ENCODE data around the gene RNU1-4.
"Not testable (repeated sequence)": the region's sequence is repeated elsewhere in the genome, so short reads cannot be mapped to it uniquely, and the experiment has no call there.

RNU1-4 gene

GRCh38 chr1:16700138-16700895, 40.0 kb upstream of the RNU1-4 start:
- not testable (repeated sequence) for H3K9me3 ChIP-seq (ENCODE audit: control insufficient read depth in 2 of 2, low read length in 2 of 2); H3K27me3 ChIP-seq (ENCODE audit: control insufficient read depth in 2 of 2, insufficient read depth in 2 of 2, low read length in 2 of 2); H3K9ac ChIP-seq (ENCODE audit: low read depth in 1 of 2, low read length in 2 of 2); H3K4me1 ChIP-seq (ENCODE audit: control insufficient read depth in 2 of 2, insufficient read depth in 2 of 2, low read length in 2 of 2); H3K36me3 ChIP-seq (ENCODE audit: control insufficient read depth in 2 of 2, insufficient read depth in 2 of 2, low read length in 2 of 2); H3K4me3 ChIP-seq (ENCODE audit: low read length in 2 of 2); H3K27ac ChIP-seq (ENCODE audit: low read depth in 2 of 2, low read length in 2 of 2)

GRCh38 chr1:16701189-16701588, 39.1 kb upstream of the RNU1-4 start:
- H3K27ac ChIP-seq (ENCODE audit: low read depth in 2 of 2, low read length in 2 of 2); H3K36me3 ChIP-seq (ENCODE audit: control insufficient read depth in 2 of 2, insufficient read depth in 2 of 2, low read length in 2 of 2); H3K9me3 ChIP-seq (ENCODE audit: control insufficient read depth in 2 of 2, low read length in 2 of 2); H3K4me3 ChIP-seq (ENCODE audit: low read length in 2 of 2); H3K27me3 ChIP-seq (ENCODE audit: control insufficient read depth in 2 of 2, insufficient read depth in 2 of 2, low read length in 2 of 2); H3K4me1 ChIP-seq (ENCODE audit: control insufficient read depth in 2 of 2, insufficient read depth in 2 of 2, low read length in 2 of 2); H3K9ac ChIP-seq (ENCODE audit: low read depth in 1 of 2, low read length in 2 of 2): not testable (repeated sequence)

- not testable (repeated sequence) for H3K4me1 ChIP-seq (ENCODE audit: control insufficient read depth in 2 of 2, insufficient read depth in 2 of 2, low read length in 2 of 2); H3K36me3 ChIP-seq (ENCODE audit: control insufficient read depth in 2 of 2, insufficient read depth in 2 of 2, low read length in 2 of 2); H3K4me3 ChIP-seq (ENCODE audit: low read length in 2 of 2); H3K9me3 ChIP-seq (ENCODE audit: control insufficient read depth in 2 of 2, low read length in 2 of 2); H3K27me3 ChIP-seq (ENCODE audit: control insufficient read depth in 2 of 2, insufficient read depth in 2 of 2, low read length in 2 of 2); H3K27ac ChIP-seq (ENCODE audit: low read depth in 2 of 2, low read length in 2 of 2); H3K9ac ChIP-seq (ENCODE audit: low read depth in 1 of 2, low read length in 2 of 2)
Observed at GRCh38 chr1:16702280-16702679, 38.0 kb upstream of the RNU1-4 start.

- H3K9me3 ChIP-seq (ENCODE audit: control insufficient read depth in 2 of 2, low read length in 2 of 2); H3K36me3 ChIP-seq (ENCODE audit: control insufficient read depth in 2 of 2, insufficient read depth in 2 of 2, low read length in 2 of 2); H3K27ac ChIP-seq (ENCODE audit: low read depth in 2 of 2, low read length in 2 of 2); H3K4me3 ChIP-seq (ENCODE audit: low read length in 2 of 2); H3K9ac ChIP-seq (ENCODE audit: low read depth in 1 of 2, low read length in 2 of 2); H3K4me1 ChIP-seq (ENCODE audit: control insufficient read depth in 2 of 2, insufficient read depth in 2 of 2, low read length in 2 of 2); H3K27me3 ChIP-seq (ENCODE audit: control insufficient read depth in 2 of 2, insufficient read depth in 2 of 2, low read length in 2 of 2): not testable (repeated sequence)
Observed at GRCh38 chr1:16703141-16703540, 37.2 kb upstream of the RNU1-4 start.

DNA sequence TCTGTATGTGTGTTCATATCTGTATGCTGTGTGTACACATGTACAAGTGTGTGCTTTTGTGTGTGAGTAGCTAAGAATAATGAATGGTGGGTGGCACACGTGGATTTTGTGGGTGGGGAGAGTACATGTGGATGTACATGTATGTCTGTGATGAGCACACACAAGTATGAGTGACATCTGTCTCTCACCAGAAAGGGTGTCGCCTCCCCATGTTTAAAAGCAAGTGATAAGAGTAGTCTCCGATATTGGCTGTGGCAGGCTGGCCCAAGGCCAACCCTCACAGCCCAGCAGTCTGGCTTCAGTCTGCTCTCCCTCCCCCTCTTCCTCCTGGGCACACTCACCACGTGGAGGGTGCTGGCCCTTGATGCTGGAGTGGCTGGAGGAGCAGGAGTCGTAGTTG, 36.7 kb upstream of the RNU1-4 start:
- H3K27me3 ChIP-seq (ENCODE audit: control insufficient read depth in 2 of 2, insufficient read depth in 2 of 2, low read length in 2 of 2); H3K36me3 ChIP-seq (ENCODE audit: control insufficient read depth in 2 of 2, insufficient read depth in 2 of 2, low read length in 2 of 2); H3K4me1 ChIP-seq (ENCODE audit: control insufficient read depth in 2 of 2, insufficient read depth in 2 of 2, low read length in 2 of 2); H3K4me3 ChIP-seq (ENCODE audit: low read length in 2 of 2); H3K9me3 ChIP-seq (ENCODE audit: control insufficient read depth in 2 of 2, low read length in 2 of 2); H3K9ac ChIP-seq (ENCODE audit: low read depth in 1 of 2, low read length in 2 of 2); H3K27ac ChIP-seq (ENCODE audit: low read depth in 2 of 2, low read length in 2 of 2): not testable (repeated sequence)

- not testable (repeated sequence) for H3K27ac ChIP-seq (ENCODE audit: low read depth in 2 of 2, low read length in 2 of 2); H3K9ac ChIP-seq (ENCODE audit: low read depth in 1 of 2, low read length in 2 of 2); H3K9me3 ChIP-seq (ENCODE audit: control insufficient read depth in 2 of 2, low read length in 2 of 2); H3K36me3 ChIP-seq (ENCODE audit: control insufficient read depth in 2 of 2, insufficient read depth in 2 of 2, low read length in 2 of 2); H3K4me3 ChIP-seq (ENCODE audit: low read length in 2 of 2); H3K4me1 ChIP-seq (ENCODE audit: control insufficient read depth in 2 of 2, insufficient read depth in 2 of 2, low read length in 2 of 2); H3K27me3 ChIP-seq (ENCODE audit: control insufficient read depth in 2 of 2, insufficient read depth in 2 of 2, low read length in 2 of 2)
Observed at GRCh38 chr1:16704076-16704475, 36.2 kb upstream of the RNU1-4 start.

GRCh38 chr1:16704502-16705100, 35.7 kb upstream of the RNU1-4 start:
- H3K36me3 ChIP-seq (ENCODE audit: control insufficient read depth in 2 of 2, insufficient read depth in 2 of 2, low read length in 2 of 2); H3K9ac ChIP-seq (ENCODE audit: low read depth in 1 of 2, low read length in 2 of 2); H3K27me3 ChIP-seq (ENCODE audit: control insufficient read depth in 2 of 2, insufficient read depth in 2 of 2, low read length in 2 of 2); H3K4me1 ChIP-seq (ENCODE audit: control insufficient read depth in 2 of 2, insufficient read depth in 2 of 2, low read length in 2 of 2); H3K27ac ChIP-seq (ENCODE audit: low read depth in 2 of 2, low read length in 2 of 2); H3K9me3 ChIP-seq (ENCODE audit: control insufficient read depth in 2 of 2, low read length in 2 of 2); H3K4me3 ChIP-seq (ENCODE audit: low read length in 2 of 2): not testable (repeated sequence)

DNA sequence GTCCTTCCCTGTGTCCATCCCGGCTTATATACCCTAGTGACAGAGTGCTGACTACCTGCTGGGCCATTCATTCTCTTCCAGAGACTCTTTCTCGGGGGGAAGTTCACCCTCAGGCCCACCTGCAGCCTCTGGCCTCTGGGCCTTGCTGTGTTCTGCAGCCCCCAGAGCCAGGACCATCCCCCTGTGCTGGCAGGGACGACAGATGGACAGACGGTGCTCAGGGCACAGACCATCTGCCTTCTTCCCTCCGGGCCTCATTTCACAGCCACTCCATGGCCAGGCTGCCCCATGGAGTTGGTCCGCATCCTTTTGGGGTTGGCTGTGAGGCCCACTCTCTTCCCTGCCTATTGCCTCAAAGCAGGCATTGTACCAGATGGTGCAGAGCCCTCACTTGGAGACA, 34.0 kb upstream of the RNU1-4 start:
- not testable (repeated sequence) for H3K36me3 ChIP-seq (ENCODE audit: control insufficient read depth in 2 of 2, insufficient read depth in 2 of 2, low read length in 2 of 2); H3K27me3 ChIP-seq (ENCODE audit: control insufficient read depth in 2 of 2, insufficient read depth in 2 of 2, low read length in 2 of 2); H3K27ac ChIP-seq (ENCODE audit: low read depth in 2 of 2, low read length in 2 of 2); H3K9me3 ChIP-seq (ENCODE audit: control insufficient read depth in 2 of 2, low read length in 2 of 2); H3K9ac ChIP-seq (ENCODE audit: low read depth in 1 of 2, low read length in 2 of 2); H3K4me3 ChIP-seq (ENCODE audit: low read length in 2 of 2); H3K4me1 ChIP-seq (ENCODE audit: control insufficient read depth in 2 of 2, insufficient read depth in 2 of 2, low read length in 2 of 2)

DNA sequence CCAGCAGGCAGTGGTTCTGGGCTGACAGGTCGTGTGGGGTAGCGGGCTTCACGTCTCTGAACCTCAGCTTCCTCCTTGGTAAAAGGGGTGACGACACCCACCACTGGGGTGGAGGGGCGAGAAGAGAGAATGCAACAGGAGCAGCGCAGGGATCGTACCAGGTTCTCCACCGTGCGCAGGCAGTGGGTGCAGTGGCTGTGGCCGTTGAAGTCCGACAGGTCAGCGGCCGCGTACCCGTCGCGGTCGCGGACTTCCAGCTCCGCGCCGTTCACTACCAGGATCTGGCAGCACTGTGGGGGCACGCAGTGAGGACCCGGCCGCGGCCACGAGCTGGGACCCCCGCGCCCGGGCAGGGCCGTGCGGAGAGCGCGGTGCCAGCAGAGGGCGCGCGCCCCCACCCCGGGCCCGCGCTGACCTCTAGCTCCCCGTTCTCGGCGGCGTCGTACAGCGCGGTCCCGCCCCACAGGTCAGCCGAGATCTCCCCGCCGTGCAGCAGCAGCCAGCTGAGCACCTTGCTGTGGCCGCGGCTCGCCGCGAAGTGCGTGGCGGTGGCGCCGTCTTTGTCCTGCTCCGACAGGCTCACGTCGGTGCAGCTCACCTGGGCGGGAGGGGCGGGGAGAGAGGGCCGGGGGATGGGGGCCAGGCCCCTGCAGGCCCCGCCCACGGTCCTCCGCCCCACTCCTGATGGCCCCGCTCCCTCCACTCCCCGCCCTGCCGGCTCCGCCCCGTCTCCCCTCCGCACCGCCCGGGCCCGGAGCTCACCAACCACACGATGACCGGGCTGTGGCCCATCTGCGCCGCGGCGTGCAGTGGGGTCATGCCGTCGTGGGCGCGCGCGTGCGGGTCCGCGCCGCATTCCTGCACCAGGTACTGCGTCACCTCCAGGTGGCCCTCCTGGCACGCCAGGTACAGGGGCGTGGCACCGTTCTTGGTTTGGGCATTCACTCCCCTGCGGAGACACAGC, 32.9 kb upstream of the RNU1-4 start:
- H3K9ac ChIP-seq (ENCODE audit: low read depth in 1 of 2, low read length in 2 of 2); H3K4me1 ChIP-seq (ENCODE audit: control insufficient read depth in 2 of 2, insufficient read depth in 2 of 2, low read length in 2 of 2); H3K4me3 ChIP-seq (ENCODE audit: low read length in 2 of 2); H3K27me3 ChIP-seq (ENCODE audit: control insufficient read depth in 2 of 2, insufficient read depth in 2 of 2, low read length in 2 of 2); H3K36me3 ChIP-seq (ENCODE audit: control insufficient read depth in 2 of 2, insufficient read depth in 2 of 2, low read length in 2 of 2); H3K9me3 ChIP-seq (ENCODE audit: control insufficient read depth in 2 of 2, low read length in 2 of 2); H3K27ac ChIP-seq (ENCODE audit: low read depth in 2 of 2, low read length in 2 of 2): not testable (repeated sequence)

GRCh38 chr1:16708704-16709103, 31.6 kb upstream of the RNU1-4 start:
- not testable (repeated sequence) for H3K9ac ChIP-seq (ENCODE audit: low read depth in 1 of 2, low read length in 2 of 2); H3K4me3 ChIP-seq (ENCODE audit: low read length in 2 of 2); H3K27ac ChIP-seq (ENCODE audit: low read depth in 2 of 2, low read length in 2 of 2); H3K9me3 ChIP-seq (ENCODE audit: control insufficient read depth in 2 of 2, low read length in 2 of 2); H3K36me3 ChIP-seq (ENCODE audit: control insufficient read depth in 2 of 2, insufficient read depth in 2 of 2, low read length in 2 of 2); H3K4me1 ChIP-seq (ENCODE audit: control insufficient read depth in 2 of 2, insufficient read depth in 2 of 2, low read length in 2 of 2); H3K27me3 ChIP-seq (ENCODE audit: control insufficient read depth in 2 of 2, insufficient read depth in 2 of 2, low read length in 2 of 2)
